Measurements from ENCODE around the gene RNU7-1. TPM values are rescaled to one million over a fixed set of nuclear protein-coding genes. Genes with fewer than 3 reads are reported as not detected.

Gene RNU7-1
- total and polyA plus RNA-seq, 9 of the 15 experiments (the other 6 are each of a cell fraction or from before 2014, with no cell fraction given), result not detected

DNA sequence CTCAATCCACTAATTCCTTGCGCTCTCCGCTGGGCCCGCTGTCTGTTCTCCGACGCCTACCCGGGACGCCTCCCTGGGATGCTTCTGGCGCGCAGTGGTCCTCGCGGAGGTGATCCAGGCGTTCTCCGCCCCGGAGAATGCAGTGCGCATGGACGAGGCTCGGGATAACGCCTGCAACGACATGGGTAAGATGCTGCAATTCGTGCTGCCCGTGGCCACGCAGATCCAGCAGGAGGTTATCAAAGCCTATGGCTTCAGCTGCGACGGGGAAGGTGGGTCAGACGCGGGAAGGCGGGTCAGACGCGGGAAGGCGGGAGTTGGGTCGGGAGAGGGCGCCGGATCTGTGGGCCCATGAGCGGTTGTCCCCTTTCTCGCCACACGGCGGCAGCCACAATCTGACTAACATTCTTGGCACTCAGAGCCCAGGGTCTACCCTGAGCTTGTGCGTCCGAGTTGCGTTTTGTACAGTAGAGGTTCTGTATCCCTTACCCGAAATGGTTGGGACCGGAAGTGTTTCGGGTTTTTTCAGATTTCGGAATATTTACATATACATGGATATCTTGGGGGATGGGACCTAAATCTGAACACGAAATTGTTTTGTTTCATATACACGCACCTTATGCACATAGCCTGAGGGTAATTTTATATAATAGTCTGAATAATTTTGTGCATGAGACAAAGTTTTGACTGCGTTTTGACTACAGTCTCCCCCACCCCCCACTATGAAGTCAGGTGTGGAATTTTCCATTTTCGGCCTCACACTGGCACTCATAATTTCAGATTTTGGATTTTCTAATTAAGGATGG, 968 bp downstream of the RNU7-1 start (continued):
- TF ChIP-seq, protein P1, sequence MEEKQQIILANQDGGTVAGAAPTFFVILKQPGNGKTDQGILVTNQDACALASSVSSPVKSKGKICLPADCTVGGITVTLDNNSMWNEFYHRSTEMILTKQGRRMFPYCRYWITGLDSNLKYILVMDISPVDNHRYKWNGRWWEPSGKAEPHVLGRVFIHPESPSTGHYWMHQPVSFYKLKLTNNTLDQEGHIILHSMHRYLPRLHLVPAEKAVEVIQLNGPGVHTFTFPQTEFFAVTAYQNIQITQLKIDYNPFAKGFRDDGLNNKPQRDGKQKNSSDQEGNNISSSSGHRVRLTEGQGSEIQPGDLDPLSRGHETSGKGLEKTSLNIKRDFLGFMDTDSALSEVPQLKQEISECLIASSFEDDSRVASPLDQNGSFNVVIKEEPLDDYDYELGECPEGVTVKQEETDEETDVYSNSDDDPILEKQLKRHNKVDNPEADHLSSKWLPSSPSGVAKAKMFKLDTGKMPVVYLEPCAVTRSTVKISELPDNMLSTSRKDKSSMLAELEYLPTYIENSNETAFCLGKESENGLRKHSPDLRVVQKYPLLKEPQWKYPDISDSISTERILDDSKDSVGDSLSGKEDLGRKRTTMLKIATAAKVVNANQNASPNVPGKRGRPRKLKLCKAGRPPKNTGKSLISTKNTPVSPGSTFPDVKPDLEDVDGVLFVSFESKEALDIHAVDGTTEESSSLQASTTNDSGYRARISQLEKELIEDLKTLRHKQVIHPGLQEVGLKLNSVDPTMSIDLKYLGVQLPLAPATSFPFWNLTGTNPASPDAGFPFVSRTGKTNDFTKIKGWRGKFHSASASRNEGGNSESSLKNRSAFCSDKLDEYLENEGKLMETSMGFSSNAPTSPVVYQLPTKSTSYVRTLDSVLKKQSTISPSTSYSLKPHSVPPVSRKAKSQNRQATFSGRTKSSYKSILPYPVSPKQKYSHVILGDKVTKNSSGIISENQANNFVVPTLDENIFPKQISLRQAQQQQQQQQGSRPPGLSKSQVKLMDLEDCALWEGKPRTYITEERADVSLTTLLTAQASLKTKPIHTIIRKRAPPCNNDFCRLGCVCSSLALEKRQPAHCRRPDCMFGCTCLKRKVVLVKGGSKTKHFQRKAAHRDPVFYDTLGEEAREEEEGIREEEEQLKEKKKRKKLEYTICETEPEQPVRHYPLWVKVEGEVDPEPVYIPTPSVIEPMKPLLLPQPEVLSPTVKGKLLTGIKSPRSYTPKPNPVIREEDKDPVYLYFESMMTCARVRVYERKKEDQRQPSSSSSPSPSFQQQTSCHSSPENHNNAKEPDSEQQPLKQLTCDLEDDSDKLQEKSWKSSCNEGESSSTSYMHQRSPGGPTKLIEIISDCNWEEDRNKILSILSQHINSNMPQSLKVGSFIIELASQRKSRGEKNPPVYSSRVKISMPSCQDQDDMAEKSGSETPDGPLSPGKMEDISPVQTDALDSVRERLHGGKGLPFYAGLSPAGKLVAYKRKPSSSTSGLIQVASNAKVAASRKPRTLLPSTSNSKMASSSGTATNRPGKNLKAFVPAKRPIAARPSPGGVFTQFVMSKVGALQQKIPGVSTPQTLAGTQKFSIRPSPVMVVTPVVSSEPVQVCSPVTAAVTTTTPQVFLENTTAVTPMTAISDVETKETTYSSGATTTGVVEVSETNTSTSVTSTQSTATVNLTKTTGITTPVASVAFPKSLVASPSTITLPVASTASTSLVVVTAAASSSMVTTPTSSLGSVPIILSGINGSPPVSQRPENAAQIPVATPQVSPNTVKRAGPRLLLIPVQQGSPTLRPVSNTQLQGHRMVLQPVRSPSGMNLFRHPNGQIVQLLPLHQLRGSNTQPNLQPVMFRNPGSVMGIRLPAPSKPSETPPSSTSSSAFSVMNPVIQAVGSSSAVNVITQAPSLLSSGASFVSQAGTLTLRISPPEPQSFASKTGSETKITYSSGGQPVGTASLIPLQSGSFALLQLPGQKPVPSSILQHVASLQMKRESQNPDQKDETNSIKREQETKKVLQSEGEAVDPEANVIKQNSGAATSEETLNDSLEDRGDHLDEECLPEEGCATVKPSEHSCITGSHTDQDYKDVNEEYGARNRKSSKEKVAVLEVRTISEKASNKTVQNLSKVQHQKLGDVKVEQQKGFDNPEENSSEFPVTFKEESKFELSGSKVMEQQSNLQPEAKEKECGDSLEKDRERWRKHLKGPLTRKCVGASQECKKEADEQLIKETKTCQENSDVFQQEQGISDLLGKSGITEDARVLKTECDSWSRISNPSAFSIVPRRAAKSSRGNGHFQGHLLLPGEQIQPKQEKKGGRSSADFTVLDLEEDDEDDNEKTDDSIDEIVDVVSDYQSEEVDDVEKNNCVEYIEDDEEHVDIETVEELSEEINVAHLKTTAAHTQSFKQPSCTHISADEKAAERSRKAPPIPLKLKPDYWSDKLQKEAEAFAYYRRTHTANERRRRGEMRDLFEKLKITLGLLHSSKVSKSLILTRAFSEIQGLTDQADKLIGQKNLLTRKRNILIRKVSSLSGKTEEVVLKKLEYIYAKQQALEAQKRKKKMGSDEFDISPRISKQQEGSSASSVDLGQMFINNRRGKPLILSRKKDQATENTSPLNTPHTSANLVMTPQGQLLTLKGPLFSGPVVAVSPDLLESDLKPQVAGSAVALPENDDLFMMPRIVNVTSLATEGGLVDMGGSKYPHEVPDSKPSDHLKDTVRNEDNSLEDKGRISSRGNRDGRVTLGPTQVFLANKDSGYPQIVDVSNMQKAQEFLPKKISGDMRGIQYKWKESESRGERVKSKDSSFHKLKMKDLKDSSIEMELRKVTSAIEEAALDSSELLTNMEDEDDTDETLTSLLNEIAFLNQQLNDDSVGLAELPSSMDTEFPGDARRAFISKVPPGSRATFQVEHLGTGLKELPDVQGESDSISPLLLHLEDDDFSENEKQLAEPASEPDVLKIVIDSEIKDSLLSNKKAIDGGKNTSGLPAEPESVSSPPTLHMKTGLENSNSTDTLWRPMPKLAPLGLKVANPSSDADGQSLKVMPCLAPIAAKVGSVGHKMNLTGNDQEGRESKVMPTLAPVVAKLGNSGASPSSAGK (IDR thresholded peaks at IDR 0.05), result peak; percentile 75
- TF ChIP-seq NFIC (IDR thresholded peaks at IDR 0.05) (no peak), ZKSCAN8 (CRISPR knock-in tag; IDR thresholded peaks at IDR 0.05) (no peak), TEAD1 (CRISPR knock-in tag; IDR thresholded peaks at IDR 0.05) (peak in 1 of 2 experiments; percentile 78; a peak in 1 of 4 replicates), KLF13 (tag; IDR thresholded peaks at IDR 0.05; ENCODE audit: borderline replicate concordance, low read depth) (no peak), SP2 (IDR thresholded peaks at IDR 0.05; ENCODE audit: extremely low read depth, low read depth, low read length, poor library complexity, severe bottlenecking) (no peak), BMI1 (IDR thresholded peaks at IDR 0.05; ENCODE audit: low read length) (no peak), MAFF (IDR thresholded peaks at IDR 0.05; ENCODE audit: low read length) (peak; percentile 22; the same call in 1 of the 2 replicates), CBX2 (IDR thresholded peaks at IDR 0.05; ENCODE audit: insufficient read depth, low read length, poor library complexity, severe bottlenecking) (no peak), ZFP1 (CRISPR knock-in tag; IDR thresholded peaks at IDR 0.05) (no peak)
- TF ChIP-seq, protein P2, sequence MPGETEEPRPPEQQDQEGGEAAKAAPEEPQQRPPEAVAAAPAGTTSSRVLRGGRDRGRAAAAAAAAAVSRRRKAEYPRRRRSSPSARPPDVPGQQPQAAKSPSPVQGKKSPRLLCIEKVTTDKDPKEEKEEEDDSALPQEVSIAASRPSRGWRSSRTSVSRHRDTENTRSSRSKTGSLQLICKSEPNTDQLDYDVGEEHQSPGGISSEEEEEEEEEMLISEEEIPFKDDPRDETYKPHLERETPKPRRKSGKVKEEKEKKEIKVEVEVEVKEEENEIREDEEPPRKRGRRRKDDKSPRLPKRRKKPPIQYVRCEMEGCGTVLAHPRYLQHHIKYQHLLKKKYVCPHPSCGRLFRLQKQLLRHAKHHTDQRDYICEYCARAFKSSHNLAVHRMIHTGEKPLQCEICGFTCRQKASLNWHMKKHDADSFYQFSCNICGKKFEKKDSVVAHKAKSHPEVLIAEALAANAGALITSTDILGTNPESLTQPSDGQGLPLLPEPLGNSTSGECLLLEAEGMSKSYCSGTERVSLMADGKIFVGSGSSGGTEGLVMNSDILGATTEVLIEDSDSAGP (CRISPR knock-in tag; IDR thresholded peaks at IDR 0.05), result no peak
- TF ChIP-seq, protein P3, sequence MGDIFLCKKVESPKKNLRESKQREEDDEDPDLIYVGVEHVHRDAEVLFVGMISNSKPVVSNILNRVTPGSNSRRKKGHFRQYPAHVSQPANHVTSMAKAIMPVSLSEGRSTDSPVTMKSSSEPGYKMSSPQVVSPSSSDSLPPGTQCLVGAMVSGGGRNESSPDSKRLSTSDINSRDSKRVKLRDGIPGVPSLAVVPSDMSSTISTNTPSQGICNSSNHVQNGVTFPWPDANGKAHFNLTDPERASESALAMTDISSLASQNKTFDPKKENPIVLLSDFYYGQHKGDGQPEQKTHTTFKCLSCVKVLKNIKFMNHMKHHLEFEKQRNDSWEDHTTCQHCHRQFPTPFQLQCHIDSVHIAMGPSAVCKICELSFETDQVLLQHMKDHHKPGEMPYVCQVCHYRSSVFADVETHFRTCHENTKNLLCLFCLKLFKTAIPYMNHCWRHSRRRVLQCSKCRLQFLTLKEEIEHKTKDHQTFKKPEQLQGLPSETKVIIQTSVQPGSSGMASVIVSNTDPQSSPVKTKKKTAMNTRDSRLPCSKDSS (IDR thresholded peaks at IDR 0.05; ENCODE audit: low read depth, partially characterized antibody), result no peak

All from K562 (cell line).